Measurements from ENCODE around the gene CIAO2A.
"Not testable (repeated sequence)": the region's sequence is repeated elsewhere in the genome, so short reads cannot be mapped to it uniquely, and the experiment has no call there.

Gene CIAO2A

GRCh38 chr15:64133623-64134344, 40.1 kb upstream of the CIAO2A start:
- no peaks in the 10 kb centered on the region for H3K9me3 ChIP-seq (replicated peaks in 1 of 11)
- H3K36me3 ChIP-seq: peaks cover 96 to 100% (median 100%) of the 10 kb centered on the region in 11 experiments

GRCh38 chr15:64132217-64132616, 38.6 kb upstream of the CIAO2A start:
- TF ChIP-seq Cebpa-rat (IDR thresholded peaks at IDR 0.05): no peak
- no peak overlapping the region for H3K4me3 ChIP-seq
- H3K36me3 ChIP-seq: peaks cover 96 to 100% (median 100%) of the 10 kb centered on the region in 11 experiments
- no peak overlapping the region for H3K9ac ChIP-seq
- H3K9me3 ChIP-seq (replicated peaks in 1 of 11): no peaks in the 10 kb centered on the region
- H3K27me3 ChIP-seq: no peaks in the 10 kb centered on the region
- H3K27ac ChIP-seq: no peak overlapping the region
- H4K20me1 ChIP-seq: peaks cover under 1 to 97% (median 17%) of the 10 kb centered on the region in 11 experiments; a peak in 16 of 22 replicates
- H3K4me2 ChIP-seq: no peak overlapping the region
- H3K4me1 ChIP-seq: peaks cover 0 to 14% (median 8%) of the 10 kb centered on the region in 10 experiments; a peak in 11 of 20 replicates

More at GRCh38 chr15:64133623-64134344, 40.1 kb upstream of the CIAO2A start:
- peaks cover 12 to 97% (median 33%) of the 10 kb centered on the region in 11 experiments; a peak in 17 of 22 replicates for H4K20me1 ChIP-seq
- no peak overlapping the region for H3K4me2 ChIP-seq
- H3K27ac ChIP-seq: no peak overlapping the region
- no peaks in the 10 kb centered on the region for H3K27me3 ChIP-seq
- no peak for TF ChIP-seq Cebpa-rat (IDR thresholded peaks at IDR 0.05)
- peaks cover 0 to 18% (median 12%) of the 10 kb centered on the region in 10 experiments; a peak in 13 of 20 replicates for H3K4me1 ChIP-seq
- H3K4me3 ChIP-seq: no peak overlapping the region
- no peak overlapping the region for H3K9ac ChIP-seq

- Histone ChIP-seq H3K4me1 (peaks cover 0 to 7% (median 1%) of the 10 kb centered on the region in 10 experiments; a peak in 9 of 20 replicates), H4K20me1 (peaks cover 0 to 97% (median 16%) of the 10 kb centered on the region in 11 experiments; a peak in 15 of 22 replicates), H3K9me3 (replicated peaks in 1 of 11) (no peaks in the 10 kb centered on the region), H3K36me3 (peaks cover 96 to 100% (median 100%) of the 10 kb centered on the region in 11 experiments), H3K27ac (no peak overlapping the region), H3K4me2 (no peak overlapping the region), H3K4me3 (no peak overlapping the region), H3K27me3 (no peaks in the 10 kb centered on the region), H3K9ac (no peak overlapping the region)
- no peak for TF ChIP-seq Cebpa-rat (IDR thresholded peaks at IDR 0.05)
Measured at GRCh38 chr15:64131547-64131946, 37.9 kb upstream of the CIAO2A start.

GRCh38 chr15:64130159-64130558, 36.5 kb upstream of the CIAO2A start:
- H3K9me3 ChIP-seq (replicated peaks in 1 of 11): no peaks in the 10 kb centered on the region
- H3K4me3 ChIP-seq: no peak overlapping the region
- H3K9ac ChIP-seq: no peak overlapping the region
- H3K27ac ChIP-seq: no peak overlapping the region
- peaks cover 99 to 100% (median 100%) of the 10 kb centered on the region in 11 experiments for H3K36me3 ChIP-seq
- no peaks in the 10 kb centered on the region for H3K4me1 ChIP-seq
- no peaks in the 10 kb centered on the region for H3K27me3 ChIP-seq
- H3K4me2 ChIP-seq: no peak overlapping the region
- TF ChIP-seq Cebpa-rat (IDR thresholded peaks at IDR 0.05): no peak
- peaks cover 0 to 99% (median 16%) of the 10 kb centered on the region in 11 experiments; a peak in 14 of 22 replicates for H4K20me1 ChIP-seq

- Histone ChIP-seq H3K36me3 (peaks cover 99 to 100% (median 100%) of the 10 kb centered on the region in 11 experiments), H3K4me1 (no peaks in the 10 kb centered on the region), H3K4me2 (no peak overlapping the region), H4K20me1 (peaks cover 0 to 99% (median 15%) of the 10 kb centered on the region in 11 experiments; a peak in 10 of 22 replicates), H3K9me3 (replicated peaks in 1 of 11) (no peaks in the 10 kb centered on the region), H3K4me3 (no peak overlapping the region), H3K27ac (no peak overlapping the region), H3K9ac (no peak overlapping the region), H3K27me3 (no peaks in the 10 kb centered on the region)
- no peak for TF ChIP-seq Cebpa-rat (IDR thresholded peaks at IDR 0.05)
Measured at GRCh38 chr15:64127521-64128270, 34.1 kb upstream of the CIAO2A start.

- Histone ChIP-seq H3K4me3 (no peak overlapping the region), H3K9ac (no peak overlapping the region), H3K27ac (no peak overlapping the region), H3K9me3 (replicated peaks in 1 of 11) (no peaks in the 10 kb centered on the region), H3K4me1 (no peaks in the 10 kb centered on the region), H4K20me1 (peaks cover 0 to 99% (median 8%) of the 10 kb centered on the region in 11 experiments; a peak in 12 of 22 replicates), H3K27me3 (no peaks in the 10 kb centered on the region), H3K36me3 (peaks cover 99 to 100% (median 100%) of the 10 kb centered on the region in 11 experiments), H3K4me2 (no peak overlapping the region)
- no peak for TF ChIP-seq Cebpa-rat (IDR thresholded peaks at IDR 0.05)
Measured at GRCh38 chr15:64125978-64126377, 32.3 kb upstream of the CIAO2A start.

- H4K20me1 ChIP-seq: peaks cover 0 to 99% (median 11%) of the 10 kb centered on the region in 11 experiments; a peak in 13 of 22 replicates
- no peaks in the 10 kb centered on the region for H3K27me3 ChIP-seq
- no peak overlapping the region for H3K4me2 ChIP-seq
- no peak for TF ChIP-seq Cebpa-rat (IDR thresholded peaks at IDR 0.05)
- no peak overlapping the region for H3K4me3 ChIP-seq
- H3K36me3 ChIP-seq: peaks cover 99 to 100% (median 100%) of the 10 kb centered on the region in 11 experiments
- H3K9me3 ChIP-seq (replicated peaks in 1 of 11): no peaks in the 10 kb centered on the region
- no peaks in the 10 kb centered on the region for H3K4me1 ChIP-seq
- H3K27ac ChIP-seq: no peak overlapping the region
- no peak overlapping the region for H3K9ac ChIP-seq
Measured at GRCh38 chr15:64122936-64123351, 29.3 kb upstream of the CIAO2A start.

- Histone ChIP-seq H3K27me3 (no peaks in the 10 kb centered on the region), H3K9ac (no peak overlapping the region), H3K9me3 (replicated peaks in 1 of 11) (no peaks in the 10 kb centered on the region), H3K27ac (no peak overlapping the region), H4K20me1 (peaks cover 0 to 99% (median 13%) of the 10 kb centered on the region in 11 experiments; a peak in 13 of 22 replicates), H3K4me3 (no peak overlapping the region), H3K36me3 (peaks cover 99 to 100% (median 100%) of the 10 kb centered on the region in 11 experiments), H3K4me1 (no peaks in the 10 kb centered on the region), H3K4me2 (no peak overlapping the region)
- TF ChIP-seq Cebpa-rat (IDR thresholded peaks at IDR 0.05): no peak
Measured at GRCh38 chr15:64122444-64122843, 28.8 kb upstream of the CIAO2A start.

GRCh38 chr15:64121614-64122013, 28.0 kb upstream of the CIAO2A start:
- no peaks in the 10 kb centered on the region for H3K9me3 ChIP-seq (replicated peaks in 1 of 11)
- no peak overlapping the region for H3K27ac ChIP-seq
- H4K20me1 ChIP-seq: peaks cover 0 to 99% (median 21%) of the 10 kb centered on the region in 11 experiments; a peak in 13 of 22 replicates
- TF ChIP-seq Cebpa-rat (IDR thresholded peaks at IDR 0.05): no peak
- no peaks in the 10 kb centered on the region for H3K27me3 ChIP-seq
- no peak overlapping the region for H3K4me3 ChIP-seq
- H3K9ac ChIP-seq: no peak overlapping the region
- peaks cover 99 to 100% (median 100%) of the 10 kb centered on the region in 11 experiments for H3K36me3 ChIP-seq
- H3K4me1 ChIP-seq: no peaks in the 10 kb centered on the region
- H3K4me2 ChIP-seq: no peak overlapping the region

- H3K4me3 ChIP-seq; H3K4me2 ChIP-seq; H3K27ac ChIP-seq; H3K9ac ChIP-seq; H3K9me3 ChIP-seq (replicated peaks in 1 of 11); H3K4me1 ChIP-seq; H3K27me3 ChIP-seq: not testable (repeated sequence)
- peaks cover 98 to 100% (median 100%) of the 10 kb centered on the region in 11 experiments for H3K36me3 ChIP-seq
- H4K20me1 ChIP-seq: peaks cover 0 to 99% (median 26%) of the 10 kb centered on the region in 11 experiments; a peak in 16 of 22 replicates
Measured at GRCh38 chr15:64120322-64120721, 26.7 kb upstream of the CIAO2A start.

All from BLaER1 treated with 17β-estradiol and CSF1 and Interleukin-3, amounts not matched to agents 10 nM and 100 nM (cell line).